GM12891 (cell line): ENCODE measurements around the gene HDGFL3. TPM values are rescaled to one million over a fixed set of nuclear protein-coding genes. Genes with fewer than 3 reads are reported as not detected.
A peak's percentile ranks its signal among the peaks of the same experiment; 100 is the strongest.
"Not testable (repeated sequence)": the region's sequence is repeated elsewhere in the genome, so short reads cannot be mapped to it uniquely, and the experiment has no call there.

ENCODE experiments used
- DNase-seq: peaks from one replicate; pipeline ENCODE4 v3.0.0; 2011; ENCODE audit warnings: low spot score; ENCODE audit not compliant: insufficient read length
- FAIRE-seq: peaks from 2 replicates; lab custom pipeline; 2011; peaks lifted over from hg19 to GRCh38; lab: Jason Lieb, UNC
- PAX5 ChIP-seq: IDR thresholded peaks from 2 replicates; pipeline ENCODE4 v1.6.1; 2011; ENCODE audit warnings: low read length, moderate library complexity, mild to moderate bottlenecking; ENCODE audit not compliant: insufficient read depth, severe bottlenecking
- POLR2A ChIP-seq: IDR thresholded peaks from 2 replicates; pipeline ENCODE4 v1.6.1; 2011; ENCODE audit warnings: low read depth, low read length, control low read depth
- POLR2AphosphoS5 ChIP-seq: IDR thresholded peaks from 2 replicates; pipeline ENCODE4 v1.6.1; 2011; ENCODE audit warnings: low read depth, low read length, control low read depth
- POU2F2 ChIP-seq: IDR thresholded peaks from 2 replicates; pipeline ENCODE4 v1.6.1; 2011; ENCODE audit warnings: low read depth, mild to moderate bottlenecking, control low read depth, low read length, moderate library complexity
- SPI1 ChIP-seq: IDR thresholded peaks from 2 replicates; pipeline ENCODE4 v1.6.1; 2011; ENCODE audit warnings: low read depth, low read length, control low read depth
- TAF1 ChIP-seq: IDR thresholded peaks from 2 replicates; pipeline ENCODE4 v1.6.1; 2011; ENCODE audit warnings: low read depth, low read length, control low read depth
- polyA plus RNA-seq: library from polyadenylated mRNA; unstranded; fragments of >200 nt; gene quantifications from one replicate; pipeline ENCODE4 v1.2.1, GENCODE V29; 2012; ENCODE audit warnings: low read depth, missing spikeins, inconsistent platforms; ENCODE audit not compliant: missing spikeins

HDGFL3 gene
- 28.1 TPM for polyA plus RNA-seq

- peak; percentile 38 for FAIRE-seq
- peak; percentile 59 for DNase-seq
- no peak for TF ChIP-seq PAX5
- no peak; the same call in 1 of the 2 replicates for TF ChIP-seq POLR2A
- no peak for TF ChIP-seq POU2F2
- TF ChIP-seq TAF1: no peak
- no peak for TF ChIP-seq POLR2AphosphoS5
- no peak for TF ChIP-seq SPI1
Measured at GRCh38 chr15:83207660-83208366, at the start of gene HDGFL3. TSS of gene HDGFL3 (minus strand) at chr15:83207823. CDS start at chr15:83207414, 409 bp downstream.

- no peak for FAIRE-seq
- TF ChIP-seq POU2F2 (no peak), POLR2A (no peak), POLR2AphosphoS5 (no peak), TAF1 (no peak), PAX5 (no peak), SPI1 (no peak)
- no peak for DNase-seq
Measured at GRCh38 chr15:83250781-83251180, 43.2 kb upstream of the HDGFL3 start.

- no peak for TF ChIP-seq POLR2AphosphoS5
- no peak for TF ChIP-seq POLR2A
- TF ChIP-seq SPI1: no peak
- no peak for TF ChIP-seq TAF1
- TF ChIP-seq PAX5: no peak
- TF ChIP-seq POU2F2: no peak
- DNase-seq (no peak), FAIRE-seq (no peak)
Measured at GRCh38 chr15:83249030-83249343, 41.4 kb upstream of the HDGFL3 start.

GRCh38 chr15:83248151-83249029 is 40.8 kb upstream of the HDGFL3 start:
- FAIRE-seq: peak; percentile 77
- TF ChIP-seq POLR2A (no peak), TAF1 (no peak), SPI1 (no peak), POLR2AphosphoS5 (no peak), POU2F2 (no peak), PAX5 (no peak)
- no peak for DNase-seq

GRCh38 chr15:83243634-83244033 is 36.0 kb upstream of the HDGFL3 start:
- TF ChIP-seq SPI1: no peak
- no peak for TF ChIP-seq POLR2A
- TF ChIP-seq POU2F2: no peak
- TF ChIP-seq TAF1: no peak
- TF ChIP-seq PAX5: no peak
- no peak for TF ChIP-seq POLR2AphosphoS5
- DNase-seq (no peak), FAIRE-seq (no peak)

- FAIRE-seq (no peak), DNase-seq (no peak)
- TF ChIP-seq POLR2A (no peak), PAX5 (no peak), TAF1 (no peak), SPI1 (no peak), POLR2AphosphoS5 (no peak), POU2F2 (no peak)
Measured at GRCh38 chr15:83230242-83230641, 22.6 kb upstream of the HDGFL3 start.

GRCh38 chr15:83225449-83225848 is 17.8 kb upstream of the HDGFL3 start:
- no peak for FAIRE-seq
- TF ChIP-seq PAX5 (no peak), TAF1 (no peak), POLR2AphosphoS5 (no peak), POU2F2 (no peak), SPI1 (no peak), POLR2A (no peak)
- no peak for DNase-seq

GRCh38 chr15:83221781-83222180 is 14.2 kb upstream of the HDGFL3 start:
- DNase-seq, FAIRE-seq: not testable (repeated sequence)

GRCh38 chr15:83219026-83219425 is 11.4 kb upstream of the HDGFL3 start:
- DNase-seq (no peak), FAIRE-seq (no peak)
- no peak for TF ChIP-seq SPI1
- TF ChIP-seq POLR2A: no peak
- TF ChIP-seq POLR2AphosphoS5: no peak
- no peak for TF ChIP-seq TAF1

GRCh38 chr15:83215306-83215705 is 7.7 kb upstream of the HDGFL3 start:
- no peak for FAIRE-seq
- TF ChIP-seq POLR2A (no peak), SPI1 (no peak), TAF1 (no peak), POLR2AphosphoS5 (no peak), POU2F2 (no peak), PAX5 (no peak)
- DNase-seq: no peak
